Endothelial cell of umbilical vein (primary cell): Measurements from ENCODE around the gene PEX16. TPM values are rescaled to one million over a fixed set of nuclear protein-coding genes. Genes with fewer than 3 reads are reported as not detected.

Source experiments
- BruUV-seq: library from RNA; stranded (reverse); fragments of 400-500 nt; replicated peaks from 2 replicates; lab custom pipeline; 2021; lab: Mats Ljungman, UMichigan
- CTCF ChIA-PET: fragments of 300-600, 350-600 bp; sonication (Branson Sonifier 250); formaldehyde crosslinking; loops from one replicate; lab custom pipeline; 2021; ENCODE audit warnings: antibody characterized with exemption, inconsistent platforms; lab: Charles Lee
- POLR2A ChIA-PET: fragments of 300-600, 350-600 bp; sonication (Branson Sonifier 250); formaldehyde crosslinking; loops from one replicate; lab custom pipeline; 2021; ENCODE audit warnings: antibody characterized with exemption, inconsistent platforms; lab: Charles Lee
- DNase-seq: peaks from one replicate; pipeline ENCODE4 v3.0.0-alpha.2; 2011; ENCODE audit warnings: low read depth, low spot score
- FAIRE-seq: peaks from 2 replicates; lab custom pipeline; 2011; peaks lifted over from hg19 to GRCh38; lab: Jason Lieb, UNC
- H2AFZ ChIP-seq: 2 replicates; pipeline ENCODE4 v1.6.0; 2012; ENCODE audit warnings: low read depth, low read length, control low read depth, inconsistent platforms
- H3K27ac ChIP-seq: 2 replicates; pipeline ENCODE4 v1.5.1; 2011; ENCODE audit warnings: low read depth, mild to moderate bottlenecking, control low read depth, low read length, moderate library complexity; ENCODE audit not compliant: insufficient read depth
- H3K27me3 ChIP-seq, 2 experiments: 2 replicates each; pipeline versions ENCODE4 v1.6.0 to v1.6.1; 2011; ENCODE audit warnings: low read length in 2 of 2, mixed read lengths in 1 of 2; ENCODE audit not compliant: control insufficient read depth in 2 of 2, insufficient read depth in 2 of 2
- H3K36me3 ChIP-seq, 2 experiments: 2 replicates in 1 of 2; 3 replicates in 1 of 2; pipeline ENCODE4 v1.5.1; 2011; ENCODE audit warnings: low read length in 2 of 2, mild to moderate bottlenecking in 1 of 2, moderate library complexity in 1 of 2; ENCODE audit not compliant: control insufficient read depth in 2 of 2, insufficient read depth in 2 of 2; ENCODE audit errors: extremely low read depth in 1 of 2
- H3K4me1 ChIP-seq: 3 replicates; pipeline ENCODE4 v1.5.1; 2011; ENCODE audit warnings: mild to moderate bottlenecking, low read length; ENCODE audit not compliant: control insufficient read depth, insufficient read depth; ENCODE audit errors: extremely low read depth
- H3K4me2 ChIP-seq: 2 replicates; pipeline ENCODE4 v1.6.1; 2011; ENCODE audit warnings: low read length, control low read depth, mixed read lengths; ENCODE audit not compliant: insufficient read depth
- H3K4me3 ChIP-seq, 3 experiments: fragments of 200-600 bp in 1 of 3; sonication (generic), shearing (Covaris generic) in 1 of 3; replicated peaks in 1 of 3; 2 replicates each; pipeline ENCODE4 v1.5.1; 2011 to 2016; ENCODE audit warnings: control low read depth in 3 of 3, low read length in 3 of 3, mild to moderate bottlenecking in 2 of 3, inconsistent platforms in 1 of 3, low read depth in 1 of 3, moderate library complexity in 1 of 3; ENCODE audit not compliant: insufficient read depth in 1 of 3
- H3K79me2 ChIP-seq: 2 replicates; pipeline ENCODE4 v1.6.0; 2012; ENCODE audit warnings: low read length, inconsistent platforms; ENCODE audit not compliant: control insufficient read depth, insufficient read depth
- H3K9ac ChIP-seq: replicated peaks from 2 replicates; pipeline ENCODE3; 2011; ENCODE audit warnings: low read length, control low read depth; ENCODE audit not compliant: insufficient read depth; ENCODE audit errors: extremely low read depth
- H3K9me1 ChIP-seq: replicated peaks from 3 replicates; pipeline ENCODE4 v1.6.0; 2011; ENCODE audit warnings: mild to moderate bottlenecking, low read length; ENCODE audit not compliant: control insufficient read depth, insufficient read depth; ENCODE audit errors: extremely low read depth
- H3K9me3 ChIP-seq: replicated peaks from 2 replicates; pipeline ENCODE4 v1.5.1; 2012; ENCODE audit warnings: low read length, inconsistent platforms; ENCODE audit not compliant: control insufficient read depth, insufficient read depth
- H4K20me1 ChIP-seq: replicated peaks from 2 replicates; pipeline ENCODE3; 2011; ENCODE audit warnings: mild to moderate bottlenecking, low read length; ENCODE audit not compliant: control insufficient read depth, insufficient read depth; ENCODE audit errors: extremely low read depth
- CTCF ChIP-seq, 2 donors: IDR thresholded peaks; 1 replicate in 1 of 2; 2 replicates in 1 of 2; pipeline ENCODE4 v1.5.1; 2011; ENCODE audit warnings: low read length in 2 of 2, mild to moderate bottlenecking in 2 of 2, moderate library complexity in 2 of 2, control low read depth in 1 of 2, inconsistent platforms in 1 of 2, low read depth in 1 of 2; ENCODE audit not compliant: insufficient read depth in 1 of 2; ENCODE audit errors: extremely low read depth in 1 of 2
- EZH2 ChIP-seq: IDR thresholded peaks from 2 replicates; pipeline ENCODE4 v1.6.1; 2012; ENCODE audit warnings: borderline replicate concordance, low read depth, mild to moderate bottlenecking, moderate library complexity, low read length, inconsistent platforms; ENCODE audit not compliant: severe bottlenecking
- FOS ChIP-seq: IDR thresholded peaks from 2 replicates; pipeline ENCODE4 v1.6.1; 2011; ENCODE audit warnings: mild to moderate bottlenecking, low read length, moderate library complexity, borderline replicate concordance; ENCODE audit not compliant: insufficient read depth
- GATA2 ChIP-seq: IDR thresholded peaks from 2 replicates; pipeline ENCODE4 v1.7.0; 2011; ENCODE audit warnings: low read depth, mild to moderate bottlenecking, moderate library complexity, mixed read lengths, low read length; ENCODE audit not compliant: insufficient read length, insufficient read depth
- JUN ChIP-seq: IDR thresholded peaks from 2 replicates; pipeline ENCODE4 v1.6.1; 2011; ENCODE audit warnings: borderline replicate concordance, low read depth; ENCODE audit not compliant: insufficient read length, insufficient read depth
- MAX ChIP-seq: IDR thresholded peaks from 2 replicates; pipeline ENCODE4 v1.6.1; 2011; ENCODE audit not compliant: insufficient read depth, insufficient read length
- MYC ChIP-seq: IDR thresholded peaks from one replicate; pipeline ENCODE4 v1.6.1; 2011; ENCODE audit warnings: mild to moderate bottlenecking, low read depth, low read length
- POLR2A ChIP-seq: IDR thresholded peaks from 2 replicates; pipeline ENCODE4 v1.6.1; 2012; ENCODE audit warnings: low read depth, mild to moderate bottlenecking, control low read depth, low read length
- POLR2AphosphoS5 ChIP-seq: IDR thresholded peaks from 2 replicates; pipeline ENCODE4 v1.6.1; 2012; ENCODE audit warnings: low read depth, mild to moderate bottlenecking, control low read depth, low read length, moderate library complexity; ENCODE audit not compliant: insufficient read depth
- dilution Hi-C: fragments of 300-500 bp; cut with MboI; formaldehyde crosslinking; loops from one replicate; pipeline ENCODE4 v1.15.0; 2019; ENCODE audit warnings: low sequenced_read_pairs; ENCODE audit not compliant: extremely low pct_ligation_motif_present
- intact Hi-C: fragments of 100-400 bp; cut with micrococcal nuclease; formaldehyde crosslinking; loops from one replicate; pipeline ENCODE4 v1.10.0; 2022
- polyA plus RNA-seq, 4 experiments: library from polyadenylated mRNA; depleted of rRNA in 3 of 4; stranded (reverse) in 3 of 4; unstranded in 1 of 4; fragments of >200 nt; gene quantifications; 2 replicates each; pipeline versions ENCODE4 v1.2.1 to v1.2.3, GENCODE V29; 2011 to 2012; ENCODE audit warnings: missing spikeins in 1 of 4
- total RNA-seq: library from RNA; stranded (reverse); gene quantifications from 2 replicates; pipeline ENCODE4 v1.2.3, GENCODE V29; 2021

The PEX16 gene
- total and polyA plus RNA-seq, 2 donors (not counting 3 experiments of a cell fraction or from before 2014, with no cell fraction given): 27.4 to 32.2 TPM

GRCh38 chr11:45864041-45864440 lies 53.6 kb downstream of the PEX16 start:
- CTCF ChIA-PET: no interaction called here

More at GRCh38 chr11:45864041-45864440, 53.6 kb downstream of the PEX16 start:
- peaks cover 8% of the 10 kb centered on the region for H3K4me1 ChIP-seq
- intact Hi-C loops (no loop called here), dilution Hi-C loops (no loop called here)
- H3K4me2 ChIP-seq: no peak overlapping the region
- H3K4me3 ChIP-seq: no peak overlapping the region
- peak; percentile 56 for DNase-seq
- no TSS peak for BruUV-seq
- peaks cover 0 to 29% of the 10 kb centered on the region in 2 experiments for H3K36me3 ChIP-seq
- no peak for FAIRE-seq
- H3K27me3 ChIP-seq: no peaks in the 10 kb centered on the region
- POLR2A ChIA-PET: no interaction called here
- no peak for TF ChIP-seq JUN
- no peak for TF ChIP-seq EZH2
- no peak for TF ChIP-seq MYC
- no peak for TF ChIP-seq FOS
- no peak for TF ChIP-seq MAX
- no peak for TF ChIP-seq GATA2
- no peak for TF ChIP-seq POLR2AphosphoS5
- no peak for TF ChIP-seq CTCF (IDR thresholded peaks at IDR 0.05; ENCODE audit: extremely low read depth in 1 of 2, insufficient read depth in 1 of 2, low read depth in 1 of 2, low read length in 2 of 2)
- TF ChIP-seq POLR2A: no peak
- no peaks in the 10 kb centered on the region for H3K9me3 ChIP-seq
- H2AFZ ChIP-seq: no peak overlapping the region
- H3K9me1 ChIP-seq: no peaks in the 10 kb centered on the region
- no peak overlapping the region for H3K27ac ChIP-seq
- no peaks in the 10 kb centered on the region for H4K20me1 ChIP-seq
- H3K79me2 ChIP-seq: no peaks in the 10 kb centered on the region
- H3K9ac ChIP-seq: no peak overlapping the region
